Trophoblast cell (in vitro differentiated cells and primary cell): Measurements from ENCODE around the gene HTR6.
"Not testable (repeated sequence)": the region's sequence is repeated elsewhere in the genome, so short reads cannot be mapped to it uniquely, and the experiment has no call there.

Experiments used
- DNase-seq, 2 donors: peaks; one replicate each; pipeline ENCODE4 v3.0.0-alpha.2; 2016
- H2AFZ ChIP-seq: 2 replicates; pipeline ENCODE4 v1.6.1; 2013; ENCODE audit warnings: low read length, moderate library complexity, mild to moderate bottlenecking; ENCODE audit not compliant: insufficient read depth, poor library complexity
- H2AK5ac ChIP-seq: 2 replicates; pipeline ENCODE4 v1.6.1; 2013; ENCODE audit warnings: mild to moderate bottlenecking, low read length
- H2BK120ac ChIP-seq: 2 replicates; pipeline ENCODE4 v1.6.1; 2013; ENCODE audit warnings: low read length, mild to moderate bottlenecking, moderate library complexity; ENCODE audit not compliant: insufficient read depth, poor library complexity
- H2BK12ac ChIP-seq: 2 replicates; pipeline ENCODE4 v1.6.1; 2013; ENCODE audit warnings: mild to moderate bottlenecking, low read length, moderate library complexity
- H2BK5ac ChIP-seq: 2 replicates; pipeline ENCODE4 v1.6.1; 2013; ENCODE audit warnings: low read length, low read depth, moderate library complexity, mild to moderate bottlenecking; ENCODE audit not compliant: poor library complexity
- H3K14ac ChIP-seq: 2 replicates; pipeline ENCODE4 v1.6.1; 2013; ENCODE audit warnings: mild to moderate bottlenecking, low read length
- H3K18ac ChIP-seq: 2 replicates; pipeline ENCODE4 v1.6.1; 2013; ENCODE audit warnings: mild to moderate bottlenecking, low read length
- H3K23ac ChIP-seq: 2 replicates; pipeline ENCODE4 v1.6.1; 2013; ENCODE audit warnings: low read length
- H3K27ac ChIP-seq: 2 replicates; pipeline ENCODE4 v1.5.1; 2013; ENCODE audit warnings: low read depth, mild to moderate bottlenecking, inconsistent platforms, low read length, moderate library complexity
- H3K27me3 ChIP-seq: 2 replicates; pipeline ENCODE4 v1.6.1; 2013; ENCODE audit warnings: inconsistent platforms, mild to moderate bottlenecking, low read length, moderate library complexity; ENCODE audit not compliant: insufficient read depth
- H3K36me3 ChIP-seq, 2 experiments: 1 replicate in 1 of 2; 2 replicates in 1 of 2; pipeline ENCODE4 v1.6.1; 2013; ENCODE audit warnings: low read length in 2 of 2, mild to moderate bottlenecking in 2 of 2, moderate library complexity in 1 of 2; ENCODE audit not compliant: insufficient read depth in 2 of 2, control insufficient read depth in 1 of 2
- H3K4ac ChIP-seq: 2 replicates; pipeline ENCODE4 v1.6.1; 2013; ENCODE audit warnings: low read depth, mild to moderate bottlenecking, low read length, moderate library complexity
- H3K4me1 ChIP-seq, 2 experiments: 1 replicate in 1 of 2; 2 replicates in 1 of 2; pipeline ENCODE4 v1.6.1; 2013; ENCODE audit warnings: low read length in 2 of 2, mild to moderate bottlenecking in 2 of 2, moderate library complexity in 1 of 2; ENCODE audit not compliant: insufficient read depth in 2 of 2, control insufficient read depth in 1 of 2
- H3K4me2 ChIP-seq: 2 replicates; pipeline ENCODE4 v1.6.1; 2013; ENCODE audit warnings: inconsistent platforms, mild to moderate bottlenecking, low read length, moderate library complexity
- H3K4me3 ChIP-seq: 2 replicates; pipeline ENCODE4 v1.5.1; 2013; ENCODE audit warnings: mild to moderate bottlenecking, low read depth, low read length, inconsistent platforms
- H3K79me1 ChIP-seq: one replicate; pipeline ENCODE4 v1.6.1; 2013; ENCODE audit warnings: low read length
- H3K79me2 ChIP-seq: 2 replicates; pipeline ENCODE4 v1.6.1; 2013; ENCODE audit warnings: low read length, mild to moderate bottlenecking; ENCODE audit not compliant: control insufficient read depth, insufficient read depth, poor library complexity
- H3K9ac ChIP-seq: 2 replicates; pipeline ENCODE4 v1.6.1; 2013; ENCODE audit warnings: mild to moderate bottlenecking, low read length
- H3K9me3 ChIP-seq: 2 replicates; pipeline ENCODE4 v1.6.1; 2013; ENCODE audit warnings: low read depth, mild to moderate bottlenecking, control low read depth, inconsistent platforms, low read length; ENCODE audit not compliant: insufficient read depth
- H4K12ac ChIP-seq: 2 replicates; pipeline ENCODE4 v1.6.1; 2013; ENCODE audit warnings: low read depth, mild to moderate bottlenecking, low read length, moderate library complexity
- H4K8ac ChIP-seq: 2 replicates; pipeline ENCODE4 v1.6.1; 2013; ENCODE audit warnings: low read depth, mild to moderate bottlenecking, low read length, moderate library complexity
- H4K91ac ChIP-seq: one replicate; pipeline ENCODE4 v1.6.1; 2013; ENCODE audit warnings: low read depth, mild to moderate bottlenecking, low read length, moderate library complexity
- WGBS: extraction: QIAGEN DNeasy Blood & Tissue Kit; methylation state at CpG from one replicate; pipeline ENCODE4 v1.1.7; 2013; ENCODE audit warnings: missing lambda C conversion rate; ENCODE audit not compliant: insufficient read length, insufficient coverage; ENCODE audit errors: extremely low coverage; 5-methylcytosine and 5-hydroxymethylcytosine counted together

Gene HTR6

DNA sequence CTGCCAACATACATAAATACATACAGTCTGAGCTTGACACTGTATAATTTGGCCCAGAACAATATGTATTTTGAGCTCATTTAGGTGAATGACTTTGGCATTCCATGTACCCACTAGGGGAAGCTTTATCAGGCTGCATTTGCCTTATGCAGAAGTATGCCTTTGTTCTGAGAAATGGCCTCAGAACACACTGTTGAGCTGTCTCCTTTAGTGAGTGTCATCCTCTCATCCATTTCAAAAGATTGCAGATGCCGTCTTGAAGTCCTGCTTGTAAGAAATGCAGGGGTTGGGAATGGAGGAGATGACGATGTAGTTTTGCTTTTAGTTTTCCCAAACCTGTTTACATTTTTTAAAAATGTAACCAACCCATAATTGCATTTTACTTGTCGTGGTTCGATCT, 35.3 kb upstream of the HTR6 start:
- Histone ChIP-seq H3K27ac (no peak overlapping the region), H2AK5ac (no peak overlapping the region), H3K14ac (no peak overlapping the region), H2BK12ac (no peak overlapping the region), H2BK120ac (no peak overlapping the region), H3K36me3 (peaks cover 13 to 21% of the 10 kb centered on the region in 2 experiments), H3K9ac (no peak overlapping the region), H3K9me3 (peaks cover 2% of the 10 kb centered on the region), H2BK5ac (no peak overlapping the region), H4K91ac (no peak overlapping the region), H3K4ac (no peak overlapping the region), H3K4me1 (no peaks in the 10 kb centered on the region), H4K12ac (no peak overlapping the region), H3K4me3 (no peak overlapping the region), H3K79me1 (no peaks in the 10 kb centered on the region), H4K8ac (no peak overlapping the region), H3K27me3 (no peaks in the 10 kb centered on the region), H3K4me2 (no peak overlapping the region), H2AFZ (no peak overlapping the region), H3K18ac (no peak overlapping the region), H3K79me2 (no peaks in the 10 kb centered on the region), H3K23ac (no peak overlapping the region)
- no CpG with 5 or more reads among the region's 4 CpGs for WGBS
- DNase-seq = no peak

- H3K4me1 ChIP-seq, H3K27me3 ChIP-seq, H2BK12ac ChIP-seq, H2AFZ ChIP-seq, H3K9me3 ChIP-seq, H3K23ac ChIP-seq, H3K79me1 ChIP-seq, DNase-seq, H4K91ac ChIP-seq, H3K4me3 ChIP-seq, H3K27ac ChIP-seq, H3K79me2 ChIP-seq, H2BK120ac ChIP-seq, H3K4ac ChIP-seq, H4K8ac ChIP-seq, H3K18ac ChIP-seq, H4K12ac ChIP-seq, H2AK5ac ChIP-seq, H2BK5ac ChIP-seq, H3K9ac ChIP-seq, H3K14ac ChIP-seq, H3K4me2 ChIP-seq: not testable (repeated sequence)
- whole genome bisulfite sequencing = no CpG with 5 or more reads among the region's 1 CpG
- peaks cover 11 to 17% of the 10 kb centered on the region in 2 experiments for H3K36me3 ChIP-seq
Measured at GRCh38 chr1:19630192-19630591, 34.5 kb upstream of the HTR6 start.

GRCh38 chr1:19630720-19631395, 33.8 kb upstream of the HTR6 start:
- Histone ChIP-seq H3K23ac (no peak overlapping the region), H3K4ac (no peak overlapping the region), H3K79me2 (no peaks in the 10 kb centered on the region), H4K8ac (no peak overlapping the region), H2BK12ac (no peak overlapping the region), H2BK5ac (no peak overlapping the region), H2AFZ (no peak overlapping the region), H3K4me1 (no peaks in the 10 kb centered on the region), H3K9ac (no peak overlapping the region), H3K4me2 (no peak overlapping the region), H3K27me3 (no peaks in the 10 kb centered on the region), H3K4me3 (no peak overlapping the region), H3K36me3 (peaks cover 8 to 14% of the 10 kb centered on the region in 2 experiments), H4K91ac (no peak overlapping the region), H2AK5ac (no peak overlapping the region), H3K27ac (no peak overlapping the region), H4K12ac (no peak overlapping the region), H3K14ac (no peak overlapping the region), H2BK120ac (no peak overlapping the region), H3K9me3 (no peaks in the 10 kb centered on the region), H3K79me1 (no peaks in the 10 kb centered on the region), H3K18ac (no peak overlapping the region)
- DNase-seq = no peak
- no CpG with 5 or more reads among the region's 6 CpGs for WGBS

DNA sequence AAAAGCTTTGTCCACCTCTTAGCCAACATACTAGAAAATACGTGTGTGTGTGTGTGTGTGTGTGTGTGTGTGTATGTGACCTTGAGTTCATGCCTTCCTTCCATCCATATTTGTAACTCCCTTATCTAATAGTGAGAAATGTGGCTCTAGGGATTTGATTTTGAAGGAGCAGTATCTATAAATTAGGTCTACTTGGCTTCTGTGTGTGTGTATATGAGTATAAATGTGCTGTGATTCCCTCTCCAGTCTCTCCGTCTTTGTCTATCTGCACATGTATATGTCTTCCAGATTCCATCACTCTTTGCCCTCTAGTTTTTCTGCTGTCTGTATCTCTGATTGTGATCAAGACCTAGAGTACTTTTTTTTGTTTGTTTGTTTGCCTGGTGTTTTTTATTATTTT, 32.5 kb upstream of the HTR6 start:
- no peak overlapping the region for H2BK12ac ChIP-seq
- no peak overlapping the region for H3K18ac ChIP-seq
- no peaks in the 10 kb centered on the region for H3K79me1 ChIP-seq
- H3K4me1 ChIP-seq = no peaks in the 10 kb centered on the region
- H4K8ac ChIP-seq = no peak overlapping the region
- no peak overlapping the region for H2AFZ ChIP-seq
- H4K12ac ChIP-seq = no peak overlapping the region
- H3K9ac ChIP-seq = peak overlapping the region; percentile 44
- no peak overlapping the region for H2BK5ac ChIP-seq
- no peaks in the 10 kb centered on the region for H3K79me2 ChIP-seq
- no peak overlapping the region for H3K23ac ChIP-seq
- no peak overlapping the region for H4K91ac ChIP-seq
- H3K4me2 ChIP-seq = no peak overlapping the region
- no peak overlapping the region for H2BK120ac ChIP-seq
- H3K14ac ChIP-seq = no peak overlapping the region
- no peak overlapping the region for H3K4me3 ChIP-seq
- WGBS = no CpG with 5 or more reads among the region's 2 CpGs
- H3K9me3 ChIP-seq = no peaks in the 10 kb centered on the region
- H3K27me3 ChIP-seq = no peaks in the 10 kb centered on the region
- no peak overlapping the region for H2AK5ac ChIP-seq
- DNase-seq = no peak
- H3K36me3 ChIP-seq = peaks cover 3 to 4% of the 10 kb centered on the region in 2 experiments
- no peak overlapping the region for H3K4ac ChIP-seq
- no peak overlapping the region for H3K27ac ChIP-seq
